GM15510 (cell line): ENCODE measurements around the gene RELB.

Experiments
- POLR2A ChIP-seq: IDR thresholded peaks from 3 replicates; pipeline ENCODE4 v1.6.1; 2011; ENCODE audit warnings: borderline replicate concordance; ENCODE audit not compliant: insufficient read length; ENCODE audit errors: extremely low read depth

The RELB gene

GRCh38 chr19:45076851-45077730 lies 75.8 kb downstream of the RELB start:
- TF ChIP-seq POLR2A, result no peak

- no peak for TF ChIP-seq POLR2A
Measured at GRCh38 chr19:45078390-45079062, 77.3 kb downstream of the RELB start.

GRCh38 chr19:45079063-45079910 lies 78.0 kb downstream of the RELB start, which contains the start of gene GEMIN7:
Gene GEMIN7, plus strand, starts transcription at chr19:45079260. Its CDS starts 10,855 bp downstream, at chr19:45090115.
- peak; percentile 69 for TF ChIP-seq POLR2A

- TF ChIP-seq POLR2A, result no peak
Measured at GRCh38 chr19:45079911-45080370, 78.7 kb downstream of the RELB start.

GRCh38 chr19:45082170-45082569 lies 80.9 kb downstream of the RELB start:
- TF ChIP-seq POLR2A, result no peak

- no peak for TF ChIP-seq POLR2A
Measured at GRCh38 chr19:45086480-45086879, 85.2 kb downstream of the RELB start.

GRCh38 chr19:45087531-45087930 lies 86.3 kb downstream of the RELB start:
- TF ChIP-seq POLR2A, result no peak
